VCaP (cell line): ENCODE data around the gene MCM10.
A peak's percentile ranks its signal among the peaks of the same experiment; 100 is the strongest.

ENCODE experiments used
- H3K27ac ChIP-seq: fragments of 450-650 bp; 2 replicates; pipeline ENCODE4 v1.5.1; 2017
- CTCF ChIP-seq: fragments of 450-650 bp; conservative IDR thresholded peaks from 2 replicates; pipeline ENCODE4 v1.5.1; 2017; ENCODE audit warnings: mild to moderate bottlenecking, moderate library complexity

The MCM10 gene

GRCh38 chr10:13195016-13195415, 33.7 kb downstream of the MCM10 start:
- TF ChIP-seq CTCF, result no peak
- H3K27ac ChIP-seq, result no peak overlapping the region

- TF ChIP-seq CTCF, result no peak
- no peak overlapping the region for H3K27ac ChIP-seq
Measured at GRCh38 chr10:13201132-13201531, 39.8 kb downstream of the MCM10 start.

GRCh38 chr10:13206091-13206490, 44.7 kb downstream of the MCM10 start:
- TF ChIP-seq CTCF, result no peak
- H3K27ac ChIP-seq, result no peak overlapping the region

- peak; percentile 77 for TF ChIP-seq CTCF
- H3K27ac ChIP-seq, result no peak overlapping the region
Measured at GRCh38 chr10:13206546-13207443, 45.4 kb downstream of the MCM10 start.

GRCh38 chr10:13213163-13213562, 51.8 kb downstream of the MCM10 start:
- TF ChIP-seq CTCF, result no peak
- no peak overlapping the region for H3K27ac ChIP-seq

- no peak for TF ChIP-seq CTCF
- no peak overlapping the region for H3K27ac ChIP-seq
Measured at GRCh38 chr10:13218878-13219277, 57.5 kb downstream of the MCM10 start.

GRCh38 chr10:13219685-13220670, 58.6 kb downstream of the MCM10 start:
- TF ChIP-seq CTCF, result peak; percentile 67

More at GRCh38 chr10:13219685-13220670, 58.6 kb downstream of the MCM10 start:
- H3K27ac ChIP-seq, result peak overlapping the region; percentile 47
